CD4-positive, alpha-beta T cell treated with Interleukin-2 at 100 ng/mL for 4 hours (primary cell): Measurements from ENCODE around the gene RAB23.
"Not testable (repeated sequence)": the region's sequence is repeated elsewhere in the genome, so short reads cannot be mapped to it uniquely, and the experiment has no call there.

ENCODE experiments used
- DNase-seq: peaks from one replicate; pipeline ENCODE4 v3.0.0-alpha.2; 2020; ENCODE audit warnings: low spot score

The RAB23 gene

GRCh38 chr6:57221936-57222742 lies at the start of gene RAB23:
Gene RAB23, minus strand, starts transcription at chr6:57222307. Its CDS starts 11,927 bp downstream, at chr6:57210380.
- DNase-seq = peak; percentile 83

GRCh38 chr6:57268294-57268640 lies 46.2 kb upstream of the RAB23 start:
- no peak for DNase-seq

GRCh38 chr6:57267586-57268293 lies 45.6 kb upstream of the RAB23 start:
- peak; percentile 47 for DNase-seq

- no peak for DNase-seq
These were observed 43.7 kb upstream of the RAB23 start for GRCh38 chr6:57265755-57266221.

- no peak for DNase-seq
These were observed 41.6 kb upstream of the RAB23 start for GRCh38 chr6:57263739-57264138.

- DNase-seq = no peak
These were observed 41.0 kb upstream of the RAB23 start for GRCh38 chr6:57262901-57263694.

GRCh38 chr6:57262488-57262887 lies 40.4 kb upstream of the RAB23 start:
- no peak for DNase-seq

- DNase-seq = no peak
These were observed 39.8 kb upstream of the RAB23 start for GRCh38 chr6:57261926-57262325.

- no peak for DNase-seq
These were observed 37.0 kb upstream of the RAB23 start for GRCh38 chr6:57259064-57259463.

GRCh38 chr6:57257911-57258541 lies 35.9 kb upstream of the RAB23 start:
- DNase-seq = no peak

GRCh38 chr6:57256541-57256940 lies 34.4 kb upstream of the RAB23 start:
- DNase-seq = no peak

- DNase-seq = no peak
These were observed 33.5 kb upstream of the RAB23 start for GRCh38 chr6:57255451-57256169.

GRCh38 chr6:57254055-57254717 lies 32.1 kb upstream of the RAB23 start:
- no peak for DNase-seq

GRCh38 chr6:57252975-57253374 lies 30.9 kb upstream of the RAB23 start:
- DNase-seq = no peak

GRCh38 chr6:57252137-57252536 lies 30.0 kb upstream of the RAB23 start:
- no peak for DNase-seq

GRCh38 chr6:57250348-57250747 lies 28.2 kb upstream of the RAB23 start:
- DNase-seq = no peak

- DNase-seq = no peak
These were observed 26.3 kb upstream of the RAB23 start for GRCh38 chr6:57248311-57248895.

- DNase-seq = no peak
These were observed 25.5 kb upstream of the RAB23 start for GRCh38 chr6:57247603-57248002.

GRCh38 chr6:57246307-57246706 lies 24.2 kb upstream of the RAB23 start:
- no peak for DNase-seq

- no peak for DNase-seq
These were observed 21.8 kb upstream of the RAB23 start for GRCh38 chr6:57243954-57244353.

- DNase-seq = not testable (repeated sequence)
These were observed 21.4 kb upstream of the RAB23 start for GRCh38 chr6:57243526-57243925.
